Stimulated activated CD4-positive, alpha-beta T cell treated with anti-CD3 and anti-CD28 coated beads, TNF-alpha, amount 100 ng/mL, for 24 hours (primary cell): Measurements from ENCODE around the gene SF3A2.
A peak's percentile ranks its signal among the peaks of the same experiment; 100 is the strongest.

ENCODE experiments used
- DNase-seq, 3 experiments: peaks; one replicate each; pipeline ENCODE4 v3.0.0-alpha.2; 2020; ENCODE audit warnings: low read depth in 3 of 3

Gene SF3A2

GRCh38 chr19:2240881-2241760 is 4.5 kb downstream of the SF3A2 start:
- DNase-seq: no peak

- no peak for DNase-seq
Measured at GRCh38 chr19:2242092-2242537, 5.5 kb downstream of the SF3A2 start.

GRCh38 chr19:2242816-2243215 is 6.2 kb downstream of the SF3A2 start:
- DNase-seq: no peak

GRCh38 chr19:2243274-2244124 is 6.9 kb downstream of the SF3A2 start:
- DNase-seq: no peak

GRCh38 chr19:2244125-2244411 is 7.4 kb downstream of the SF3A2 start:
- DNase-seq: no peak

GRCh38 chr19:2244486-2244885 is 7.9 kb downstream of the SF3A2 start:
- no peak for DNase-seq

GRCh38 chr19:2245273-2245672 is 8.6 kb downstream of the SF3A2 start:
- no peak for DNase-seq

GRCh38 chr19:2246014-2246620 is 9.5 kb downstream of the SF3A2 start:
- DNase-seq: no peak

- DNase-seq: no peak
Measured at GRCh38 chr19:2246801-2247361, 10.3 kb downstream of the SF3A2 start.

- no peak for DNase-seq
Measured at GRCh38 chr19:2247433-2248101, 10.9 kb downstream of the SF3A2 start.

GRCh38 chr19:2248136-2249009 is 11.7 kb downstream of the SF3A2 start:
- no peak for DNase-seq

- no peak for DNase-seq
Measured at GRCh38 chr19:2249010-2249866, 12.6 kb downstream of the SF3A2 start, which contains the start of gene AMH. AMH (plus strand) TSS chr19:2249323; CDS start chr19:2249333, 10 bp downstream.

GRCh38 chr19:2249880-2250765 is 13.5 kb downstream of the SF3A2 start:
- DNase-seq: peak in 1 of 3 experiments; percentile 26

GRCh38 chr19:2250766-2251105 is 14.1 kb downstream of the SF3A2 start:
- no peak for DNase-seq

GRCh38 chr19:2251106-2252054 is 14.8 kb downstream of the SF3A2 start:
- DNase-seq: no peak

- no peak for DNase-seq
Measured at GRCh38 chr19:2252055-2252796, 15.6 kb downstream of the SF3A2 start.

- no peak for DNase-seq
Measured at GRCh38 chr19:2252797-2253105, 16.1 kb downstream of the SF3A2 start.
